ENCODE measurements around the gene CNTN5. TPM values are rescaled to one million over a fixed set of nuclear protein-coding genes. Genes with fewer than 3 reads are reported as not detected.

CNTN5 gene
- total RNA-seq, 4 donors from 2014 or later = 0.12 TPM; not detected in 3

- no peak overlapping the region for H3K27ac ChIP-seq
- WGBS, 2 donors = 77 to 80% methylated on average over 2 of the region's 2 CpGs
- H3K4me3 ChIP-seq = no peak overlapping the region
- no peak for DNase-seq
- no peaks in the 10 kb centered on the region for H3K9me3 ChIP-seq
- no peaks in the 10 kb centered on the region for H3K4me1 ChIP-seq
- no peaks in the 10 kb centered on the region for H3K27me3 ChIP-seq
- no peaks in the 10 kb centered on the region for H3K36me3 ChIP-seq
- TF ChIP-seq CTCF (IDR thresholded peaks at IDR 0.05) = no peak
- no peak for TF ChIP-seq POLR2A (IDR thresholded peaks at IDR 0.05)
- intact Hi-C loops (cut with DNase I) = no loop called here
Measured at GRCh38 chr11:99589771-99590170, 569.0 kb downstream of the CNTN5 start.

GRCh38 chr11:99592266-99592665 is 571.5 kb downstream of the CNTN5 start:
- intact Hi-C loops (cut with DNase I) = no loop called here
- no peak overlapping the region for H3K4me3 ChIP-seq
- H3K27ac ChIP-seq = no peak overlapping the region
- H3K9me3 ChIP-seq = no peaks in the 10 kb centered on the region
- no peak for DNase-seq
- H3K36me3 ChIP-seq = no peaks in the 10 kb centered on the region
- H3K27me3 ChIP-seq = no peaks in the 10 kb centered on the region
- no peaks in the 10 kb centered on the region for H3K4me1 ChIP-seq
- 66 to 69% methylated on average over 4 of the region's 4 CpGs for WGBS, 2 donors
- TF ChIP-seq POLR2A (IDR thresholded peaks at IDR 0.05) = no peak
- TF ChIP-seq CTCF (IDR thresholded peaks at IDR 0.05) = no peak

- DNase-seq = no peak
- Histone ChIP-seq H3K36me3 (no peaks in the 10 kb centered on the region), H3K4me1 (no peaks in the 10 kb centered on the region), H3K4me3 (no peak overlapping the region), H3K27ac (no peak overlapping the region), H3K27me3 (no peaks in the 10 kb centered on the region), H3K9me3 (no peaks in the 10 kb centered on the region)
- TF ChIP-seq CTCF (IDR thresholded peaks at IDR 0.05) = no peak
- TF ChIP-seq POLR2A (IDR thresholded peaks at IDR 0.05) = no peak
- intact Hi-C loops (cut with DNase I) = no loop called here
- WGBS, 2 donors = 50 to 62% methylated on average over 1 of the region's 1 CpG
Measured at GRCh38 chr11:99593197-99593596, 572.4 kb downstream of the CNTN5 start.

GRCh38 chr11:99601179-99601578 is 580.4 kb downstream of the CNTN5 start:
- Histone ChIP-seq H3K4me3 (no peak overlapping the region), H3K4me1 (no peaks in the 10 kb centered on the region), H3K27me3 (no peaks in the 10 kb centered on the region), H3K27ac (no peak overlapping the region), H3K9me3 (no peaks in the 10 kb centered on the region), H3K36me3 (no peaks in the 10 kb centered on the region)
- intact Hi-C loops (cut with DNase I) = no loop called here
- no peak for TF ChIP-seq POLR2A (IDR thresholded peaks at IDR 0.05)
- TF ChIP-seq CTCF (IDR thresholded peaks at IDR 0.05) = no peak
- 43 to 53% methylated on average over 1 of the region's 1 CpG for WGBS, 2 donors
- DNase-seq = no peak

- H3K36me3 ChIP-seq = no peaks in the 10 kb centered on the region
- no peaks in the 10 kb centered on the region for H3K4me1 ChIP-seq
- no peaks in the 10 kb centered on the region for H3K9me3 ChIP-seq
- intact Hi-C loops (cut with DNase I) = no loop called here
- no peak for DNase-seq
- WGBS, 2 donors = 45 to 53% methylated on average over 3 of the region's 3 CpGs
- TF ChIP-seq POLR2A (IDR thresholded peaks at IDR 0.05) (no peak), CTCF (IDR thresholded peaks at IDR 0.05) (no peak)
- H3K27me3 ChIP-seq = no peaks in the 10 kb centered on the region
- H3K4me3 ChIP-seq = no peak overlapping the region
- no peak overlapping the region for H3K27ac ChIP-seq
Measured at GRCh38 chr11:99614352-99614751, 593.6 kb downstream of the CNTN5 start.

Measured in esophagus squamous epithelium (tissue), 5 donors.